GM20431 (cell line): ENCODE results near the gene ICAM5.
"Not testable (repeated sequence)": the region's sequence is repeated elsewhere in the genome, so short reads cannot be mapped to it uniquely, and the experiment has no call there.

Source experiments
- in situ Hi-C: fragments of 300-500 bp; cut with MseI, MboI; formaldehyde crosslinking; loops from one replicate; pipeline ENCODE4 v1.15.0; 2020; ENCODE audit warnings: low sequenced_read_pairs; ENCODE audit not compliant: unreplicated experiment

The ICAM5 gene

GRCh38 chr19:10335352-10335985 is 45.7 kb downstream of the ICAM5 start:
- in situ Hi-C loops, result no loop called here

- in situ Hi-C loops, result not testable (repeated sequence)
These were observed 47.0 kb downstream of the ICAM5 start for GRCh38 chr19:10336725-10337124.

- in situ Hi-C loops, result no loop called here
These were observed 49.2 kb downstream of the ICAM5 start for GRCh38 chr19:10338940-10339339.

GRCh38 chr19:10339380-10339960 is 49.7 kb downstream of the ICAM5 start, which contains the start of gene ICAM3:
Gene ICAM3 (minus strand): TSS chr19:10339624. CDS start chr19:10339614, 10 bp downstream.
- in situ Hi-C loops, result no loop called here

GRCh38 chr19:10339977-10340376 is 50.2 kb downstream of the ICAM5 start:
- in situ Hi-C loops, result no loop called here

- in situ Hi-C loops, result no loop called here
These were observed 53.7 kb downstream of the ICAM5 start for GRCh38 chr19:10343495-10343894.

GRCh38 chr19:10344780-10345179 is 55.0 kb downstream of the ICAM5 start:
- in situ Hi-C loops, result no loop called here
